Superior temporal gyrus (tissue), 1 donor: ENCODE data around the gene PEX14.

Source experiments
- DNase-seq: peaks from one replicate; pipeline ENCODE4 v3.0.0-alpha.2; 2016; ENCODE audit errors: extremely low spot score

Gene PEX14

DNA sequence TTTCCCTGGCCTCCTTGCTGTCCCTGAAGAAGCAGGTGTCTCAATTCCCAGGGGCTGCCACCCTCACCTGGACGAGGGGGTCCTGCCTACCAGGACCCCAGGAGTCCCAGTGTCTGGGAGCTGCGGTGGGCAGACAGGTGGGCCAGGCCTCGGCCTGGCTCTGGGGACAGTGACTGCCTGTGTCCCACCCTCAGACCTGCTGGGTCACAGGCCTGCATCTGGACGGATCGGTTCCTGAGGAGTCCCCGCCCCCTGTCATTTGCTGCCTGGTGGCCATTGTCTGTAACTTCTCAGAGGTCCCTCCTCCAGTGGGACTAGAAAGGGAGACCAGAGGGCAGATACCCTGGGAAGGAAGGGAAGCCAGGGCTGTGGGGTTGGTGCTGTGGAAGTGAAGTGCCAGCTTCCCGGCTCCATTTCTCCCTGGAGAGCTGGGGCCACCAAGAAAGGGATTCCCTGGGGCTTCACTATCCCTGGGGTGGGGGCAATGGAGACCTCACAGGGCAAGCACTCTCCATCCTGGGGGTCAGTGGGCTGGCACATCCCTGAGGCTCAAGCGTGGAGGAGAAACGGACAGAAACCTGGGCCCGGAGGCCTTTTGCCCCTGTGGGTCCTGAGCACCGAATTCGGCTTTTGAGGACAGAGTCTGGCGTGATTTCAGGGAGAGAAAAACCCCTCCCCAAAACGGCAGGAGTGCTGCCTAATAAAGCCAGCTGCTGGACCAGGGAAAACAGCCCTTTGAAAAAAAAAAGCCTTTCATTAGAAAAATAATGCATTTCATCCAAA lies 157.3 kb downstream of the PEX14 start:
- DNase-seq = no peak

DNA sequence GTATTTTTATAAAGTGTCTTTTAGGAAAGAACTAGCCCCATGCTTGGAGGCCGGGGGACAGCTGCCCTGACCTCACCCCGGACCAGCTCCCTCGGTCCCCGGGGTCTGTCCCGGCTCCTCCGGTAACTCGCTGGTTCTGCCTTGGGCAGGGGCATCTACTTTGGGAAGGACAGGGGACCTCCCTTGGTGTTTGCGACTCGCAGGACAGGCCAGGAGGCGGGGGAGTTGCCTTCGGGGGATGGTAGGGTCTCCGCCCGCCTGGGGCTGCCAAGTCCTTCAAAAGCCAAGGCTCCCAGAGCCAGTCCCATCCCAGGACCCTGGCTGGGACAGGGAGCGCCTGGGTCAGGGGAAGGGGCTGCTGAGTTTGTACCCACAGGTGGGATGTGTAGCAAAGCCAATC lies 157.9 kb downstream of the PEX14 start:
- DNase-seq = no peak

DNA sequence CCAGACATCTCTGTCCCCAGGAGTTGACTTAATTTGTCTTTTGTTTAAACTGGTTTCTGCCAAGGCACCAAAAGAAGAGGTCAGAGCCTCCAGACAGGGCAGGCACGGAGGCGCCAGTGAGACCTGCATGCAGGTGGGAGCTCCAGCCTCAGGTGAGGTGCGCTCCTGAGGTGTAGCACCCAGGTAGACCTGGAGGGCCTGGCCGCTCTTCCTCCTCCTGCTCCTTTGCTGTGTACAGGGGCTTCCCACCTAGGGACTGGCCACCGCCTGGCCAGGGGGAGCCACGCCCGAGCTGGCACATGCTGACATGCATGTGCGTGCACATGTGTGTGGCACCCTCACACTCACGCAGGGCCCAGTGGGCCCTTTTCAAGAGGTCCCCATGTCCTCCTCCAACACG lies 158.7 kb downstream of the PEX14 start:
- no peak for DNase-seq

DNA sequence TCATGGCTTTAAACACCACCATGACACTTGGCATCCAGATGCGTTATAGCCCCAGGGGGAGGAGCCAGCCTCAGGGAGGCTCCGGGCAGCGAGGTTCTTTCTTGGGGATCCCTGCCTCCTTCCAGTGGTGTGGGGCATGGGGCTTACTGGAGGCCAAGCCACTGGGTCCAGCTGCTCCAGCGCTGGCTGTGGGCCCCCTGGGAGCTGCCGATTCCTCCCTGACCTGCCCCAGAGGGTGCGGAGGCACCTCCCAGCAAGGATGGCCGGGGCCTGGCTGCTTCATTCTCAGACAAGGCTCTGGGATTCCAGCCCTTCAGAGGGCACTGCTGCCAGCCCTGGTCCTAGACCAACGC lies 159.3 kb downstream of the PEX14 start:
- DNase-seq = no peak

DNA sequence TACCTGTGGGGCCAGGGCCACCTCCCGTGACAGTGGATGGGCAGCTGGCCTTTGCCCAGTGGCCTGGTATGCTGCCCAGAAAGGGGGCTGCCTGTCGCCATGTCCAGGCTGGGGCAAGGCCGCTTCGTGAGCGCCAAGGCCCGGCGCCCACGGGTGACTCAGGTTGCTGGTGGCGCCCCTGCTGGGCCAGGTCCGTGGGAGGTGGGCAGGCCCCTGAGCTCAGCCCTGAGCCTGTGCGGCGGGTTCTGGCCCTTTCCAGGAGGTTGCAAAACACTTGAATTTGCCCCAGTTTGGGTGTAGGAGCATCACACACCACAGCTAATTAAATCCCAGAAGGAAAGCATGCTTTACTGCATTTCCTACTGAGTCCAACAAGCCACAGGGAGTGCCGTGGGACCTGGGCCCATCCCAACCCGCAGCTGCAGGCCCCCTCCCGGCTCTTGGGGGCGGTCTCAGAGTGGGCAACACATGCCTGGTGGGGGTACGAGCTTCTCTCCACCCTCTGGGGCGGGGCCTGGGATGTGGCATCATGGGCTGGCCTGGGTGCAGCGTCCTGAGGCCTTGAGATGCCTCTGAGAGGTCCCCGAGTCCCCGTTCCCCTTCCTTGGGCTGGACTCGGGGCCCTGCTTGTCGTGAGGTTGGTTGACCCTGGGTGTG lies 159.8 kb downstream of the PEX14 start:
- DNase-seq = no peak

DNA sequence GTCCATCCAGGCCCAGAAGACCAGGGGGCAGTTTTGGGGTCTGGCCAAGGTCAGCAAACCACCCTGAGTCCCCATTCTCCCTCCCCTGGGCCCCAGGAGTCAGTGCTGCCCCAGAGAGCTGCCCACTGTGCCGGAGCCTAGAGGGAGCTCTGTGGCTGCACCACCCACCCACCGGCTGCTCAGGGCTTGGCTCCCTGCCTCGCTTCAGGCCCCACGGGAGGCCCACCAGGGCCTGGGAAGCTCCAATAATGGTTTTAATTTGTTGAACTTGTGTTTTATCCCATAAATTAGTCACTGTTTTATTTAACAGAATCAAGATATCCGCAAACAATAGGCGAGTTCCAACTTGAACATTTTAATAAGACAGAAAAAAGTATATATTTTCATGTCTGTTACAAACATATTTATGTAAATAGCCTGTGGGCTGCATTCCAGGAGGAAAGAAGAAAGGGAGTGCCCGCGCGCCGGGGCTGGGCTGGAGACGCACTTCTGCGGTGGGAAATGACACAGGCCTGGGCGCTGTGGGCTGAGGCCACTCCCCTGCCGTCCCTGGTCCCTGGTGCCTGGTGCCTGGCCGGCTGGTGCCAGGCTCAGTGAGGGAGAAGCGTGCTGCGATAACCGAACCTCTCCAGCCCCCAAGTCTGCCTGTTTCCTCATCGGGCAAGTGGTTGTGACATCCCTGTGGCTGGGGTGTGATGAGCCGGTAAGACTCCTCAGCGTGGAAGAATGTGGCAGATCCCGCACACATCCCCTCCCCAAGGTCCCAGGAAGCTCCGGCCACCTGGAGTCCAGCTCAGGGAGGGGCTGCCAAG lies 160.5 kb downstream of the PEX14 start:
- DNase-seq = no peak

DNA sequence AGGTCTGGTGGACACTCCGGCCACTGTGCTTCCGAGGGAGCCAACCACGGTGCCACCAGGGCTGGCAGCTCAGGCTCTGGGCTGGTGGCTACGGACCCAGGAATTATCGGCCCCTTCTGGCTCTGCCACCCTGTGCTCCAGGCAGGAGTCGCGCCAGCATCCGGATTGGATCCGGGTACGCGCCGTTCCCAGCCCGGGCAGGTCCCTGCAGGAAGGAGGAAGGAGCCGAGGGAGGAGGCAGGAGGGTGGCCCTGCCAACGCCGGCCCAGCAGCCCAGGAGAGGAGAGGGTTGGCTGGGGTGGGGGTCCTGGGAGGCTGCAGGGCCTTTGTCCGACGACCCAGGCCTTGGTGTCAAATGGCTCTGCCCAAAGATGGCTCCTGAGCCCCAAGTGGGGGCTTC lies 161.2 kb downstream of the PEX14 start:
- no peak for DNase-seq

DNA sequence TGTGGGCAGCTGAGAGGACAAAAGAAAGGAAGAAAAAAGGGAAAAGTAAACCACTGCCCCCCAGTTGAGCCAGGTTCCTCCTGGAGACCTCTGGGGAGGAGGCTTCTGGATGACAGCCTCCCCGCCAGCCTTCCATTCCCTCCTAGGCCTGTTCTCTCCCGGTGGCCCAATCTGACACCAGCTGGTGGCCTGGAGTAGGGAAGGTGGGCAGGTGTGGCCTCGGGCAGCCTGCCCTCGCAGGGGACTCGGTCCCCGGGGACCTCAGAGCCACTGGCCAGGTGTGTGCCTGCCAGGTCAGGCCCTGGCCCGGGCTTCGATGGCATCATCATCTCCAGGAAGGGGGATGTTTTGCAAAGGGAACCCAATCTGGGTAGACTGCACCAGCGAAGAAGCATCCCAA lies 162.7 kb downstream of the PEX14 start:
- no peak for DNase-seq

DNA sequence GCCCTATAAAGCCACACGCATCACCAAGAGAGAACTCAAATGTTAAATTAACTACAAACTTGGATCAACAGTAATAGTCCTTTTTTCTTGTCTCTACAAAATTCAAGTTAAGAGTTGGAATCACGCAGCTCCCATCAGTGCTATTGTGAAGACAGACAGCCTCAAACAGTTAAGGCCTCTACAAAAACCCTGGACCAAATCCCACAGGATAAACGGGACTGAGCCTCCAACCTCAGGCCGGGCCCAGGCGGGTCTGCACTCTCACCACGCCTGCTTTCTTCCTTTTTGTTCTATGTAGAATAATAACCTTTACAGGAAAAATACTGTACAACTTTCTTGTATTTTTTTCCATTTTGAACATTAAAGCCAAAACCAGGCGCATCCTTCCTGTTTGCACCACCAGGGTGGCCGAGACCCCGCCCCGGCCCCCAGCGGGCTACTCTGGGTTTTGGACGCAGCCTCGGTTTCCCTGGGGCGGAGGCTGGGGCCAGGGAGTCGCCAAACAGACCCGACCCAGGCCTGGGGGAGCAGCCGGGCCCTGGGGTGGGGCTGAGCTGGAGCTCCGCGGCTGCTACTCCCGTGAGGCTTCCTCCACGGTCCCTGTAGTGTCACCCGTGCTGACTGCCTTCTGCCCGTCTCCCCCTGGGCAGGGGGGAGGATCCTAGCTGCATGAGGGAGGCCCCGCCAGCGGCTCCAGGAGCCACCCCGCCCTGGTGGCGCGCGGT lies 163.2 kb downstream of the PEX14 start:
- no peak for DNase-seq

DNA sequence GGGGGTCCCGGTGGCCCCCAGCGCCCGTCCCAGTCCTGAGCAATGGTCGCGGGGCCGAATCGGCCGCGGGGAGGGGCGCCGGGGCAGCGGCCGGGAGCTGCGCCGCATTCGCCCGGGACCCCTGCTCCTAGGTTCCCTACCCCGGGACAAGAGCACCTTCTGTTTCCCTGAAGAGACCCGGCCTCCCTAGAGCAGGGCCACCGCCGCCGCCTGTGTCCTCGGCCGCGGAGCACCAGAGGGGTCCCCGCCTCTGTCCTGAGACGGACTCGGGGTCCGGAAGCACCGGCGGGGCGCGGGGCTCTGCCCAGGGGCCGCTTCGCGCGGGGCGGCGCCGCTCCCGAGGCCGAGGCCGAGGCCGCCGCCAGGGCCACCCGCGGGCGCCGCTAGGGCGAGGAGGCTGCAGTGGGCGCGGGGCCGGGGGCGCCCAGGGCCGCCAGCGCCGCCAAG lies 163.8 kb downstream of the PEX14 start:
- DNase-seq = no peak

DNA sequence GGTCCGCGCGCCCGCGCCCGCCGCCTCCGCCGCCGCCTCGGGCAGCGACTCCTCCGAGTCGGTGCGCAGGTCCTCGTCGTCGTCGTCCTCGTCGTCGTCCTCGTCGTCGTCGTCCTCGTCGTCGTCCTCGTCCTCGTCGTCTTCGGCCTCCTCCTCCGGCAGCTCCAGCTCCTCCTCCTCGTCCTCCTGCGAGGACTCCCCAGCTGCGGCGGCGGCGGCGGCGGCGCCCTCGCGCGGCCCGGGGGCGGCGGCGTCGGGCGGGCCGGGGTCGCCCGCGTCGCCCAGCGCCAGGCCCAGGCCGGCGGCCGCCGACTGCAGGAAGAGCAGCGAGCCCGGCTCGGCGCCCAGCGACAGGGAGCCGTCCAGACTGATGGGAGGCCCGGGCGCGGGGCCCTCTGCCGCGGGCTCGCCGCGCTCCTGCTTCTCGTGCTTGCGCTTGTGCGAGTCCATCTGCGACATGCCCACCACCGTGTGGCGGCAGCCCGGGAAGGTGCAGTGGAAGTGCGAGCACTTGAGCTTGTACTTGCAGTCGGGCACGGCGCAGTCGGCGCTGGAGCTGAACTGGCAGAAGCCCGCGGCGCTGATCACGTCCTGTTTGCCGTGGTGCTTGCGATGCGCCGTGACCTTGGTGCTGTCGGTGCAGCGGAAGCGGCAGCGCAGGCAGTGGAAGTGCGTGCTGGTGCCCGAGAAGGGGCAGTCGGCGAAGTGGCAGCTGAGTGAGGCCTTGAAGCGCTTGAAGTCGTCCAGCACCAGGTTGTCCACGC lies 164.4 kb downstream of the PEX14 start:
- no peak for DNase-seq

DNA sequence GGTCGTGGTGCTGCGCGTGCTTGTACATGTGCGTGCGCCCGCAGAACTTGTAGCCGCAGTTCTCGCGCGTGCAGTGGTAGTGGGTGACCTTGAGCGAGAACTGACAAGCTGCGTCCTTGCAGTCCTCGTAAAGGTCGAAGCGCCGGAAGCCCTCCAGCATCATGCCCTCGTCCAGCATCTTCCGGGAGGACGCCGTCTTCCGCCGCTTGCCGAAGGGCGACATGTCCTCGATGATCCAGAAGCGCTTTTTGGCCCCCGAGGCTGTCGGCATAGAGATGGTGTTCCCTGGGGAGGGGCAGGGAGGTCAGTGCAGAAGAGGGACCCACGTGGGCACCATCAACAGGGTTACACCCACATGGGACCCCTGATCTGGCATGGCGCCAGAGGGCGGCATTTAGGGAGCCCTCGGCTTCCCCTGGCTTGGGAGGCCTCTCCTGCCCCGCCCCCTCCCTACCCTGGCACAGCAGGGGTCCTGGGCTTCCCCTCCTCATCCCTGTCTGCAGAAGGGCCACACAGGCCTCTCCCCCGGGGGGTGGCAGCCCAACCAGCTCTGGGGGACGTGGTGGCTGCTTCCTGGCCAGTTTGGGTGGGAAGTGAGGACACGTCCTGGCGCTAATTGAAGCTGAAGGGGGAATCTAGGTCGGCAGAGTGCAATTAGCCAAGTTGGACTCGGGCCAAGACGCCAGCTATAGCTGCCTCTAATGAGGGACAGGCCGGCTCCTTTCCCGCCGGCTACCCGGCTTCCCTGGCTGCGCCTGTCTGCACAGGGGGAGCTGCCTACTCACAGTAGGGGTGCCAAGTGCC lies 165.2 kb downstream of the PEX14 start:
- DNase-seq = peak; percentile 22

DNA sequence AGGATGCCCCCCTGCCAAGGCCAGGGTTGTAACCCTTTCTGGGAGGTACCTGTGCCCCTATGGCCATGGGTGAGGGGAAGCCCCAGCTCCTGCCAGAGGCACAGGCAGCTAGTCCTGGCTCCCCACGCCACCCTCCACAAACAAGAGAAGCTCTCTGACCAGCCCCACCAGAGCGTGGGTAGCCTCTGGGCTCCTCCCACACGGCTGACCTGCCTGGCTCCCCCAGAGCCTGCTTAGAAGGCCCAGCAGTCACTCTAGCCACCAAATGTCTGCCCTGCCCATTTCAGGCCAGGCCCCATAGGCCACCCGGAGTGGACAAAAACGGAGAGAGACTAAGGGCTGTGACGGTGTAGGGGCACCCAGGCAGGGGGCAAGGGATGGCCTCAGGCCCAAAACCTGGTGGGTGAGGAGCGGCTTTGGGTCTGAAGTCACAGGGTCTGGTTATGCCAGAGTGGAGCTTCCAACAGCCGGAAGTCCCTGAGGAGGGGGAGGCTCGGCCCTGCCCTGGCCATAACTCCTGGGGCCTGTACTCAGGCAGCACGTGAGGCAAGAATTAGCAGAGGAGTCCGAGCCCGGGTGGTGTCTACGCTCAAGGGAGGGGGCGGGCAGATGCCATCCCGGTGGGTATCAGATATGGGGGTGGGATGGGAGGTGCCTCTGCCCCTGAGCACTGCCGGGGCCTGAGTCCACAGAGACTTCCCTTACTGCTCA lies 166.2 kb downstream of the PEX14 start:
- no peak for DNase-seq

DNA sequence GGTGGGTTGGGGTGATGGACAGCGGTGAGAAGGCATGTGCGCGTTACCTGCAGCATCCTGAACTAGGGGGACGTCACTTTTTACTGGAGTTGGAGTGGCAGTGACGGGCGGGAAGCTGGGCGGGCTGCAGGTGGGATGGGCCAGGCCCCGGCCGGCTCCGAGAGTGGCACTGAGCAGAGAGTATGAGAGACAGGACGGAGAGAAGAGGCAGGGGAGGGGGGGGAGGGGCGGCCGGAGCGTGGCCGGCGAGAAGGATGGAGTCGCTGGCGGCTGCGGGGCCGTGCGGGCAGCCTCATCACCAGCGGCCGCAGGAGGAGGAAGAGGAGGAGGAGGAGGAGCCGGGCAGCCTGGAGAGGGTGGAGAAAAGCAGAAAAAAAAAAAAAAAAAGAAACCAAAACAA lies 167.2 kb downstream of the PEX14 start:
- DNase-seq = no peak

DNA sequence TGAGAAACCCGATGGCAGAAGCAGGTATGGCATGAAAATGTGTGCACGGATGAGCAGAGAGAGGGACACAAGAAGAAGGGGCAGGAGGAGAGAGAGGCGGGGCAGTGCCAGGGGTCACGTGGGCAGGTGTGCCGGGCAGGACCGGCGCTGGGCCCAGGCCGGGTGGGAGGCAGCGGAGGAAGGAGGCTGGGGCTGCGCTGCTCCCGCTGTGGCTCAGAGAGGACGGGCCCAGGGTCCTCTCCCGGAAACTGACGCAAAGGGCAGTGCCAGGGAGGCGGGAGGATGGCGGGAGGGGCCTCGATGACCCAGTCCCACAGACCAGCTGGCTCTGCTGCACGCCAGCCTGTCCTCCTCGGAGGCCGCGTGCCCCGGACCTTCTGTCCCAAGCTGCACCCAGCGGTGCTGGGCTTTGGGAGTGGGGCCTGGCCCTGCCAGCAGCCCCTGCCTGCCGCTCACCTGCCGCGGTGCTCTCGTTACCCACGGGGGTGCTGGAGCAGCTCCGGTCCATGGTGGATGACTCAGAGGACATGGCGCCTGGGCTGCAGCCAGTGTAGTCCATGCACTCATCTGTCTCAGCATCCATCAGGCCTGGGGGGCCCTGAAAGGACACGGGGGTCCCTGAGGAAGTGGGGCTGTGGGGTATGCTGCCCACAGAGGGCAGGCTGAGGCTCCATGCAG lies 167.8 kb downstream of the PEX14 start:
- DNase-seq = no peak

DNA sequence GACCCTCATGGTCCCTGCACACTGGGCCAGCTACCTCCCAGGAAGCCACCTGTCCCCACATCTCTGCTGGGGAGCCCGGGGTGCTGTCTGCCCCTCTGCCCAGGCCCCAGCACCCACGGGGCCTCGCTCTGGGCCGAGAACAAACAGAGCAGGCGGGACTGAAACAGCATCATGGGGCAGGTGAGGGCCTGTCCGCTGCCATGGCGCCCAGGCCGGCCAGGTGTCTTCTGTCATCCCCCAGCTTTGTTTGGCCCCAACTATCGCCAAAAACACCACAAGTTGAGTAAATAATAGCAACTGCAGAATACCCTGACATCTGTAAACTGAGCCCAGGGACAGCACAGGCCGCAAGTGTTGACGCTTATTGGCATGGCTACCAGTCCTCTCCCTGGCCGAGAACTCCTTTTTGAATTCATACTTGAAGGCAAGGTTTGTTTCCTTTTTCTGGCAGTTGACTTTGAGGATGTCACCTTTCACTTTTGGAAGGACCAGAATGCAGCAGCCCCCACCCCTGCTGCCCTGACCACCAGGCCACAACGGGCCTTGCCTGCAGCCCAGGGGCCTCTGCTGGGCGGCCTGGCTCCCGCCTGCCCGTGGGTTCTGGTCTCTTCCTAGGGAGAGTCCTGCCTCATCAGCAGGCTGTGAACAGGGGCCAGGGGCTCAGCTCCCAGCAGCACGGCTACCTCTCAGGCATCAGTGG lies 169.0 kb downstream of the PEX14 start:
- no peak for DNase-seq

DNA sequence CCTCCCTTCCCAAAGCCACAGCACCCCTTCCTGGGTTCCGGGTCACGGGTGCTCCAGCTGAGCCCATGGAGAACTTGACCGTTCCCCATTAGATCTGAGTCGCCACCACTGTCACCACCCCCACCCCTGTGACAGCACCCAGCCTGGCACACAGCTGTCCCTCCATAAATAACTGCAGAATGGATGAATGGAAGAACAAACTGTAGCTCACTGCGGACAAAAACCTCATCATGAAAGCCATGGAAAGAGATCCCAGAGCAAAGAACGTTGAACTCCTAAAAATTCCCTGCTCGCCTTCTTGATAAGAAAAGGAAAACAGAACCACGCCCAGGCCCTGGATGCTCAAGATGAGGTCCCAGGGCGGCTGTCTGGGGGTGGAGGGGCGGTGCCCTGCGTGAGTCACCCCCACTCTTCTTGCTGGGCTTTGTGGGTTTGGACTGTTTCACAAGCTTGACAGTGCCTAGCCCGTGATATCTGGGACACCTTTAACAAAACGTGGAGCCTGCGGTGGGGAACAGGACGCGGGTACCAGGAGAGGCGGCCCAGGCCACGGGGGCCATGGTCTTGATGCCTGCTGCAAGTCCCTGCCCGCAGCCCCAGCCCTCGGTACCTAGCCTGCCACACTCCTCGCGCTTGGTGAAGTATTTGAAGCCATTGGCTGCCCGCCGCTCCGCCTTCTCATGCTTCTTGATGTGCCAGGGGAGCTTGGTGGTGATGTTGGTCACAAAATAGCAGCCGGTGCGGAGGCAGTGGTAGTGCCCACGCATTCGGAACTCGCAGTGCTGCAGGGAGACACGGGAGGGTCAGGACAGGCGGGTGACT lies 169.8 kb downstream of the PEX14 start:
- DNase-seq = peak; percentile 38
